CD4-positive, alpha-beta T cell (primary cell): ENCODE results near the gene ADSS1. TPM values are rescaled to one million over a fixed set of nuclear protein-coding genes. Genes with fewer than 3 reads are reported as not detected.

Experiments
- ATAC-seq: fragments of 200-7000 bp; cut with Tn5 transposase; one replicate; pipeline ENCODE4 v1.10.0; 2022; ENCODE audit warnings: mild to moderate bottlenecking; ENCODE audit not compliant: poor library complexity
- CTCF ChIA-PET: fragments of 350-600 bp; sonication (Branson Sonifier 250); formaldehyde crosslinking; loops from one replicate; lab custom pipeline; 2021; ENCODE audit warnings: antibody characterized with exemption, inconsistent platforms; lab: Charles Lee
- POLR2A ChIA-PET: fragments of 350-600 bp; sonication (Branson Sonifier 250); formaldehyde crosslinking; loops from one replicate; lab custom pipeline; 2021; ENCODE audit warnings: antibody characterized with exemption, inconsistent platforms; lab: Charles Lee
- DNase-seq, 14 experiments: peaks; one replicate each; pipeline ENCODE4 v3.0.0-alpha.2; 2013 to 2020; ENCODE audit warnings: mixed read lengths in 2 of 14
- H3K27ac ChIP-seq, 2 donors: one replicate each; pipeline versions ENCODE4 v1.5.1 to v1.7.0; 2013; ENCODE audit warnings: low read length in 2 of 2, low read depth in 1 of 2, mild to moderate bottlenecking in 1 of 2
- H3K27me3 ChIP-seq, 2 experiments: 1 replicate in 1 of 2; 2 replicates in 1 of 2; pipeline versions ENCODE4 v1.6.1 to v1.7.0; 2013; ENCODE audit warnings: low read length in 2 of 2, control low read depth in 1 of 2, mild to moderate bottlenecking in 1 of 2, moderate library complexity in 1 of 2; ENCODE audit not compliant: insufficient read depth in 2 of 2, control insufficient read depth in 1 of 2
- H3K36me3 ChIP-seq: one replicate; pipeline ENCODE4 v1.6.1; 2013; ENCODE audit warnings: low read length, control low read depth; ENCODE audit not compliant: insufficient read depth
- H3K4me1 ChIP-seq: one replicate; pipeline ENCODE4 v1.6.1; 2013; ENCODE audit warnings: low read length, control low read depth; ENCODE audit not compliant: insufficient read depth
- H3K4me3 ChIP-seq: one replicate; pipeline ENCODE4 v1.5.1; 2013; ENCODE audit warnings: mild to moderate bottlenecking, low read length, moderate library complexity
- H3K9me3 ChIP-seq, 2 experiments: 1 replicate in 1 of 2; 2 replicates in 1 of 2; pipeline versions ENCODE4 v1.6.1 to v1.7.0; 2013; ENCODE audit warnings: low read length in 2 of 2, mild to moderate bottlenecking in 2 of 2, control low read depth in 1 of 2, moderate library complexity in 1 of 2; ENCODE audit not compliant: control insufficient read depth in 1 of 2, insufficient read depth in 1 of 2
- H3K27ac Mint-ChIP-seq: one replicate; pipeline ENCODE4 v1.8.0; 2020; ENCODE audit warnings: mixed read lengths
- H3K27me3 Mint-ChIP-seq: one replicate; pipeline ENCODE4 v1.8.0; 2021; ENCODE audit warnings: mixed read lengths
- H3K36me3 Mint-ChIP-seq: one replicate; pipeline ENCODE4 v1.8.0; 2021; ENCODE audit warnings: low read depth, mixed read lengths
- H3K4me1 Mint-ChIP-seq: one replicate; pipeline ENCODE4 v1.8.0; 2021; ENCODE audit warnings: low read depth, mixed read lengths
- H3K4me3 Mint-ChIP-seq: one replicate; pipeline ENCODE4 v1.8.0; 2020; ENCODE audit warnings: mild to moderate bottlenecking, mixed read lengths
- H3K9me3 Mint-ChIP-seq: one replicate; pipeline ENCODE4 v1.8.0; 2020; ENCODE audit warnings: mixed read lengths
- intact Hi-C, 2 experiments: fragments of 100-400 bp; cut with DNase I in 1 of 2; cut with micrococcal nuclease in 1 of 2; formaldehyde crosslinking; loops; one replicate each; pipeline versions ENCODE4 v1.15.1 to v1.9.0; 2023 to 2025; cut with DNase I, micrococcal nuclease
- total RNA-seq, 174 experiments: library from RNA in 2 of 174; stranded (reverse) in 2 of 174; gene quantifications; one replicate each; pipeline ENCODE4 v1.2.3 and lab custom pipeline; 2021 to 2026
- TF ChIP-seq, protein P1 (sequence below): fragments of 200-600 bp; IDR thresholded peaks from one replicate; pipeline ENCODE4 v1.8.0; 2022; ENCODE audit warnings: antibody characterized with exemption, mild to moderate bottlenecking

Gene ADSS1
- total RNA-seq, 2 experiments from 2014 or later: 2.0 to 2.7 TPM

DNA sequence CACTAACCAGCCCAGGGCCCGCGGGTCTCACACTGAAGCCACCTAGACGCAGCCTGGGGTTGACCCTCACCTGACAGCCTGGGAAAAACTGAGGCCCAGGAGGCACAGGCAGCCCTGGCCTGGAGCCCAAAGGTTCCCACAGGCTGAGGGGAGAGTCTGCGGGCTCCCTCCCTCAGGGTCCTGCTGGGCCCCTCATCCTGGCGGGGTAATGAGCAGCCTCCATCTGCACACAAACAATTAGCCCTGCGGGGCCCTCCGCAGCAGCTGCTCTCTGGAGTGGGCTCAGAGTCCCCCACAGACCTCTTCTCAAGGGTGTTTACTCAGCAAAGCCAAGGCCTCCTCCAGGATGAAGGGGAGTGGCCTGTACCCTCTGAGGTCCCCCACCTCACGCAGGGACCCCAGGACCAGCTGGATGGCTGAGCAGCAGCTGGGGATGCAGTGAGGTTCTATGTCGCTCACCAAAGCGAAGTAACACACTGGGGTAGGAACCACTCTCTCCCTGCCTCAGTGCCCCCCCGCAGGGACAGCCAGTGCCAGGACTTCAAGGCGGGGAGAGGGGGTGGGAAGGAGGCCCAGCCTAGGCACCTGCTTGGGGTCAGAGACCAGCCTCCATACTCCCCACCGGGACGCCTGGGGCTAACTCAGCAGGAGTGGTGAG is 64.3 kb downstream of the ADSS1 start:
- Histone ChIP-seq H3K27ac (no peak overlapping the region), H3K9me3 (no peaks in the 10 kb centered on the region), H3K4me3 (no peak overlapping the region), H3K27me3 (no peaks in the 10 kb centered on the region), H3K4me1 (peaks cover 73% of the 10 kb centered on the region), H3K36me3 (peaks cover 47% of the 10 kb centered on the region)
- Mint-ChIP-seq H3K4me3 (no peak overlapping the region), H3K27me3 (no peaks in the 10 kb centered on the region), H3K9me3 (no peaks in the 10 kb centered on the region), H3K4me1 (peaks cover 29% of the 10 kb centered on the region), H3K27ac (no peak overlapping the region), H3K36me3 (peaks cover 15% of the 10 kb centered on the region)
- CTCF ChIA-PET: interaction anchor here (1.3 kb wide), 1 partner anchor 20 kb away, joined by 3 read pairs; no protein-coding TSS in a partner anchor
- POLR2A ChIA-PET: interaction anchor here (1.1 kb wide), 1 partner anchor 12 kb away, joined by 4 read pairs; the partner anchor contains the start of gene ZBTB42
- intact Hi-C loops: no loop called here
- DNase-seq (no peak), ATAC-seq (no peak)
- TF ChIP-seq, protein P1, sequence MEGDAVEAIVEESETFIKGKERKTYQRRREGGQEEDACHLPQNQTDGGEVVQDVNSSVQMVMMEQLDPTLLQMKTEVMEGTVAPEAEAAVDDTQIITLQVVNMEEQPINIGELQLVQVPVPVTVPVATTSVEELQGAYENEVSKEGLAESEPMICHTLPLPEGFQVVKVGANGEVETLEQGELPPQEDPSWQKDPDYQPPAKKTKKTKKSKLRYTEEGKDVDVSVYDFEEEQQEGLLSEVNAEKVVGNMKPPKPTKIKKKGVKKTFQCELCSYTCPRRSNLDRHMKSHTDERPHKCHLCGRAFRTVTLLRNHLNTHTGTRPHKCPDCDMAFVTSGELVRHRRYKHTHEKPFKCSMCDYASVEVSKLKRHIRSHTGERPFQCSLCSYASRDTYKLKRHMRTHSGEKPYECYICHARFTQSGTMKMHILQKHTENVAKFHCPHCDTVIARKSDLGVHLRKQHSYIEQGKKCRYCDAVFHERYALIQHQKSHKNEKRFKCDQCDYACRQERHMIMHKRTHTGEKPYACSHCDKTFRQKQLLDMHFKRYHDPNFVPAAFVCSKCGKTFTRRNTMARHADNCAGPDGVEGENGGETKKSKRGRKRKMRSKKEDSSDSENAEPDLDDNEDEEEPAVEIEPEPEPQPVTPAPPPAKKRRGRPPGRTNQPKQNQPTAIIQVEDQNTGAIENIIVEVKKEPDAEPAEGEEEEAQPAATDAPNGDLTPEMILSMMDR: no peak

DNA sequence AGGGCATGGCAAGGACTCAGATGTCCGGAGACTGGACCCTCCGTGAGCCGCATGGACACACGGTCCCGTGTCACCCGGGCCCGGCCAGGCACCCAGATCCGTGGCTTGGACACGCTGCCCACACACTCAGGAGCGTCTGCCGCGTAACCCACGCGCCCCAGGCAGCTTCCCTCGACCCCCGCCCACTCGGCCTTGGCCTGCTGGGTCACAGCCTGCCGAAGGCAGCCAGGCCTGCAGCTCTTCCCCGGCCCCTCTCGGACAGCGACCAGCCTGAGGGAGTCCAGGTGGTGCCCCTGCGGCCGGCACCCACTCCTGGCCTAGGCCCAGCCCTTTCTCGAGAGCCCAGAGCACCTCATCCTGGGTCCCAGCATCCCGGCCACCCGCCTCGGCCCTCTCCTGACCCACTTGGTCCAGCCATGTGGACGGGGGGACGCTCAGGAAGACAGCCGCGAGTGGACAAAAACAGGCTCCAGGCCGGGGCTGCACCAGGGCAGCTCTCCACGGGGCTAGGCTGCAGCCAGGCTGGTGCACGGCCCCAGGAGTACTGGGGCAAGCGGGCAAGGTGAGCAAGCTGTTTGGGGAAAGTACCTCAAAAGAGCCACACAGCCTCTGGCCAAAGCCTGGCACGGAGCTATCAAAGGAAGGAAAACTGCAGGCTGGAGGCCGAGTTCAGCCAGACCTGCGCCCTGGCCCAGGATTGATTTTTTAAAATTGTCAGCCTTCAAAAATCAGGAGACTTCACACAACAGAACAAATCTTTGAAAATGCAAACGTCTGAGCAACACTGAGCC is 65.0 kb downstream of the ADSS1 start:
- Mint-ChIP-seq H3K4me1 (peaks cover 37% of the 10 kb centered on the region), H3K36me3 (peaks cover 15% of the 10 kb centered on the region), H3K27me3 (no peaks in the 10 kb centered on the region), H3K4me3 (no peak overlapping the region), H3K27ac (no peak overlapping the region), H3K9me3 (no peaks in the 10 kb centered on the region)
- TF ChIP-seq, protein P1: no peak
- ATAC-seq: no peak
- DNase-seq: no peak
- Histone ChIP-seq H3K4me1 (peaks cover 81% of the 10 kb centered on the region), H3K27me3 (no peaks in the 10 kb centered on the region), H3K36me3 (peaks cover 47% of the 10 kb centered on the region), H3K4me3 (no peak overlapping the region), H3K9me3 (no peaks in the 10 kb centered on the region), H3K27ac (no peak overlapping the region)
- ChIA-PET POLR2A (interaction anchor here (1.1 kb wide), 1 partner anchor 11 kb away, joined by 4 read pairs; the partner anchor contains the start of gene ZBTB42), CTCF (interaction anchor here (1.3 kb wide), 1 partner anchor 20 kb away, joined by 3 read pairs; no protein-coding TSS in a partner anchor)
- intact Hi-C loops: no loop called here

DNA sequence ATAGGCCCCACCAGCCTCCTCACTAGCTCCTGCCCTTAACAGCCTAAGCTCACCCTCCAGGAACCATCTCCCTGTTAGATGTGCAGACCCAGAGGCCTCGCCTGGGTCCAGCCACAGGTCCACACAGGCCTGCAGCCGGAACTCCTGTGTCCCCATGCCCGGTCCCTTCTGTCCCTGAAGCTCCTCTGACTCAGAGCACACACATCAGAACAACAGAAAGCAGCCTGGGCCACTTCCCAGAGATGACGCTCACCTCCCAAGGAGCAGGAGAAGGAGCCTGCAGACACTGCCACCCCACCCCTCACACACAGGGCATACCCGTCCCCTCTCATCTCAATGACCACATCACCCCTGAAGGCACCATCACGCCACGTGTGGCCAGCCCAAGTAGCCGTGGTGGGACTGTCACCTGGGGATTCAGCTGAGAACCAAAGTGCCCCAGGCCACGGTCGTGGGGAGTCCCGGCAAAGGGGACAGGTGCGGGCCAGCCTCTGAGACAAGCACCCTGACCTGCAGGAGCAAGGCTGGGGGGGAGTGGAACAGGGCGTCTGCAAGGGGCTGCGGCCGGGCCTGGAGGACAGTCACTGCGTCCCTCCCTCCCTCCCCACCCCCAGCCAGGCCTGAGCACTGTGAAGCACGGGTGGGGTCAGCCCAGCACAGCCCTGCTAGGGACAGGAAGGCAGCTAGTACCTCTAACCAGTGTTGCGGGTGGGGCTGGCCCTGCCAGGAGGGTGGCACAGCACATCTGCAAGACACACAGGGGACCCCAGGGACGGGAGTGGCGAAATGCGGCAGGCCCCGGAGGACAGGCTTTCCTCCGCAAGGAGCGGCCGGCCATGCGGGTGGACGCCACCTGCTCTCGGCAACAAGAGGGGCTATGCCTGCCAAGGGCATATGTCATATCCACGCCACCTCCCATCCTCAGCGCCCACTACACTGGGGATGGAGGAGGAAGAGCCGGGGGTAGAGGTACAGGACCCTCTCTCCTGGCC is 66.0 kb downstream of the ADSS1 start:
- Mint-ChIP-seq H3K27me3 (no peaks in the 10 kb centered on the region), H3K9me3 (no peaks in the 10 kb centered on the region), H3K27ac (no peak overlapping the region), H3K36me3 (peaks cover 21% of the 10 kb centered on the region), H3K4me1 (peaks cover 43% of the 10 kb centered on the region), H3K4me3 (no peak overlapping the region)
- CTCF ChIA-PET: interaction anchor here (0.6 kb wide), 1 partner anchor 118 kb away, joined by 3 read pairs; no protein-coding TSS in a partner anchor
- no peak for DNase-seq
- H3K27me3 ChIP-seq: no peaks in the 10 kb centered on the region
- POLR2A ChIA-PET: interaction anchor here (1.1 kb wide), 1 partner anchor 10 kb away, joined by 4 read pairs; the partner anchor contains the start of gene ZBTB42
- ATAC-seq: no peak
- H3K4me1 ChIP-seq: peaks cover 88% of the 10 kb centered on the region
- TF ChIP-seq, protein P1: no peak
- H3K4me3 ChIP-seq: no peak overlapping the region
- H3K9me3 ChIP-seq: no peaks in the 10 kb centered on the region
- H3K27ac ChIP-seq: no peak overlapping the region
- intact Hi-C loops: loop anchor here in 1 of 2 experiments (10.0 kb wide), 1 partner anchor 705 kb away; the partner anchor contains the start of gene TEDC1
- H3K36me3 ChIP-seq: peaks cover 47% of the 10 kb centered on the region
